ENCODE results near the gene POLN.
"Not testable (repeated sequence)": the region's sequence is repeated elsewhere in the genome, so short reads cannot be mapped to it uniquely, and the experiment has no call there.

POLN gene

GRCh38 chr4:2251073-2251794 is 9.3 kb upstream of the POLN start:
- DNase-seq (ENCODE audit: low spot score) = no peak

GRCh38 chr4:2250357-2251072 is 8.6 kb upstream of the POLN start:
- no peak for DNase-seq (ENCODE audit: low spot score)

- DNase-seq (ENCODE audit: low spot score) = no peak
Observed at GRCh38 chr4:2249526-2250356, 7.8 kb upstream of the POLN start.

- DNase-seq (ENCODE audit: low spot score) = no peak
Observed at GRCh38 chr4:2248821-2249261, 6.9 kb upstream of the POLN start.

GRCh38 chr4:2248044-2248780 is 6.3 kb upstream of the POLN start:
- DNase-seq (ENCODE audit: low spot score) = no peak

GRCh38 chr4:2247128-2248043 is 5.5 kb upstream of the POLN start:
- no peak for DNase-seq (ENCODE audit: low spot score)

GRCh38 chr4:2246384-2247127 is 4.6 kb upstream of the POLN start:
- no peak for DNase-seq (ENCODE audit: low spot score)

GRCh38 chr4:2245787-2246275 is 3.9 kb upstream of the POLN start:
- DNase-seq (ENCODE audit: low spot score) = no peak

- DNase-seq (ENCODE audit: low spot score) = no peak
Observed at GRCh38 chr4:2245057-2245786, 3.3 kb upstream of the POLN start.

GRCh38 chr4:2243681-2244380 is 1.9 kb upstream of the POLN start:
- no peak for DNase-seq (ENCODE audit: low spot score)

GRCh38 chr4:2241003-2241402 is 918 bp downstream of the POLN start:
- no peak for DNase-seq (ENCODE audit: low spot score)

GRCh38 chr4:2236944-2237666 is 4.8 kb downstream of the POLN start:
- DNase-seq (ENCODE audit: low spot score) = no peak

- no peak for DNase-seq (ENCODE audit: low spot score)
Observed at GRCh38 chr4:2231082-2231481, 10.8 kb downstream of the POLN start.

- DNase-seq (ENCODE audit: low spot score) = no peak
Observed at GRCh38 chr4:2226261-2226660, 15.7 kb downstream of the POLN start.

- no peak for DNase-seq (ENCODE audit: low spot score)
Observed at GRCh38 chr4:2222838-2223237, 19.1 kb downstream of the POLN start.

- DNase-seq (ENCODE audit: low spot score) = not testable (repeated sequence)
Observed at GRCh38 chr4:2221378-2221777, 20.5 kb downstream of the POLN start.

GRCh38 chr4:2220016-2220630 is 21.8 kb downstream of the POLN start:
- peak; percentile 80 for DNase-seq (ENCODE audit: low spot score)

Measured in hematopoietic multipotent progenitor cell treated with erythropoietin and hydrocortisone succinate and interleukin-3 and kit ligand, for 17 days (in vitro differentiated cells).